ENCODE data around the gene MYOM3.

DNA sequence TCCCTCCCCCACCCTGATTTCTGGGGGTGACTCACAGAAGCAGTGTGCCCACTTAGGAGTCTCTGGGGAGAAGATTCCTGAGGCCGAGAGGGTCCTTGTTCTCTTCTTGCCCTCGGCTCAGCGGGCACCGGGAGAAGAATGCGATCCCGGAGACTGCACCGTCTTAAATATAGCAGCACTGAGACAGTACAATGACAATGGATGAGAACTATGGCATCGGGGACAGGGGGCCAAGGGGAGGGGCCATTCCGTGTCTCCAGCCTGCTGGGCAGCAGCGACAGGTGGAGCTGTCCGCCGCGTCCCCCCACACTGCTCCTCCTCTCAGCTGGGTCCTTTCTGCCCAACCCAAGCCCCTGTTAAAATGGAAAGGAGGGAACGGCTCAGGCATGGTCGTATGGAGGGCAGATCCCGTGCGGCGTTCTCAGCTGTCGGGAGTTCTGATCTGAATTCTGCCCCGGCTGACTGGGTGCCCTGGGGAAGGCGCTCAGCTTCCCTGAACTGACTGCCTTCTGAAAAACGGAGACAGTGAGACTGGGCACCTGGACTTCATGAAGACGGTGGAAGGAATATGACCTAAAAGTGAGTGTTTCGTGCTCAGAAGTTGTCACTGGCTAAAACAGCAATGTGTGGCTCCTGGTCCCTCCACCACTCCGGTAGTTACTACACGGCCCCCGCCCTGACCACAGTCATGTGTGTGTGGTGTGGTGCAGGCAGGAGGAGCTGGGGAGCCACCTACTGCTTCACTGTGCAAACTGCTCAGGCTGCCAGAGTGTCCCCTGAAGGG lies at the start of gene MYOM3:
- TF ChIP-seq CTCF (conservative IDR thresholded peaks at IDR 0.05; ENCODE audit: low read depth, low read length) = peak; percentile 80
- TF ChIP-seq EZH2 (IDR thresholded peaks at IDR 0.05; ENCODE audit: low read length, unreplicated experiment) = no peak
- TF ChIP-seq EZH2phosphoT487 (IDR thresholded peaks at IDR 0.05; ENCODE audit: borderline replicate concordance, low read length) = no peak

Data from PC-3 (cell line).